SK-N-MC (cell line): ENCODE data around the gene CYB5R4.
A peak's percentile ranks its signal among the peaks of the same experiment; 100 is the strongest.

Experiments used
- DNase-seq: peaks from one replicate; pipeline ENCODE4 v3.0.0-alpha.2; 2011; ENCODE audit warnings: low read depth, low spot score
- H3K27ac ChIP-seq: fragments of 200-600 bp; sonication (generic); 2 replicates; pipeline ENCODE4 v1.5.1; 2016; ENCODE audit warnings: mixed run types
- H3K36me3 ChIP-seq: fragments of 200-600 bp; sonication (generic); 2 replicates; pipeline ENCODE4 v1.6.1; 2017; ENCODE audit warnings: antibody characterized with exemption, low read length, mixed read lengths; ENCODE audit not compliant: insufficient read depth
- H3K4me3 ChIP-seq: fragments of 200-600 bp; sonication (generic); 2 replicates; pipeline ENCODE4 v1.5.1; 2016
- H3K9ac ChIP-seq: fragments of 200-600 bp; sonication (generic); 2 replicates; pipeline ENCODE4 v1.8.0; 2017; ENCODE audit warnings: mixed run types, mixed read lengths; ENCODE audit not compliant: insufficient read length
- H3K9me3 ChIP-seq: fragments of 200-600 bp; sonication (generic); 2 replicates; pipeline ENCODE4 v1.6.1; 2017; ENCODE audit warnings: low read depth, mild to moderate bottlenecking, antibody characterized with exemption, low read length, moderate library complexity, mixed read lengths
- EZH2 ChIP-seq: fragments of 200-600 bp; sonication (generic); IDR thresholded peaks from one replicate; pipeline ENCODE4 v1.6.1; 2017; ENCODE audit warnings: antibody characterized with exemption
- FOXP2 ChIP-seq: optimal IDR thresholded peaks from 2 replicates; pipeline ENCODE3; 2011; ENCODE audit warnings: mild to moderate bottlenecking, moderate library complexity; ENCODE audit not compliant: insufficient read depth; ENCODE audit errors: extremely low read length, control extremely low read depth
- POLR2AphosphoS5 ChIP-seq: IDR thresholded peaks from 2 replicates; pipeline ENCODE4 v1.6.1; 2012; ENCODE audit warnings: mild to moderate bottlenecking, low read depth, low read length, borderline replicate concordance

CYB5R4 gene

GRCh38 chr6:83844170-83844569 lies 15.3 kb upstream of the CYB5R4 start:
- DNase-seq = no peak
- no peaks in the 10 kb centered on the region for H3K9me3 ChIP-seq
- TF ChIP-seq FOXP2 (no peak), POLR2AphosphoS5 (no peak), EZH2 (no peak)
- no peak overlapping the region for H3K4me3 ChIP-seq
- H3K27ac ChIP-seq = no peak overlapping the region
- H3K9ac ChIP-seq = no peak overlapping the region
- H3K36me3 ChIP-seq = no peaks in the 10 kb centered on the region

DNA sequence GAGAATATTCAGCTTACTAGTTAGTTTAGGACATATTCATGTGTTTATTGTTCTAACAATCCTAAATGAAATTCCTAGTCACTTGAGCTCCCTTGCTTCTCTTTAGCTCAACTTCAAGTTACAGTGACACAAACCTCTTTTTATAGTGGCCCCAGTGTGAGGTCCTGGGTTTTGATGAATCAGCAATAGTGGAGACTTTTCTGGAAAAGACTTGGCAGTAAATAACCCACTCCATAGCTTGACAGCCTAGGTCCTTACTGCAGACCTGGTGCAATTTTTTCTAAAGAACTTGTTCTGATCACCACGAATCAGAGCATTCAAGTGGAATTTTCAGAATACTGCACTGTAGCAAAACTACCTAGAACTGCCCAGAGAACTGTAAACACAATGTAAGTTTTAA lies 13.2 kb upstream of the CYB5R4 start:
- Histone ChIP-seq H3K4me3 (no peak overlapping the region), H3K36me3 (no peaks in the 10 kb centered on the region), H3K27ac (no peak overlapping the region), H3K9ac (no peak overlapping the region), H3K9me3 (no peaks in the 10 kb centered on the region)
- DNase-seq = no peak
- TF ChIP-seq EZH2 (no peak), POLR2AphosphoS5 (no peak), FOXP2 (no peak)

DNA sequence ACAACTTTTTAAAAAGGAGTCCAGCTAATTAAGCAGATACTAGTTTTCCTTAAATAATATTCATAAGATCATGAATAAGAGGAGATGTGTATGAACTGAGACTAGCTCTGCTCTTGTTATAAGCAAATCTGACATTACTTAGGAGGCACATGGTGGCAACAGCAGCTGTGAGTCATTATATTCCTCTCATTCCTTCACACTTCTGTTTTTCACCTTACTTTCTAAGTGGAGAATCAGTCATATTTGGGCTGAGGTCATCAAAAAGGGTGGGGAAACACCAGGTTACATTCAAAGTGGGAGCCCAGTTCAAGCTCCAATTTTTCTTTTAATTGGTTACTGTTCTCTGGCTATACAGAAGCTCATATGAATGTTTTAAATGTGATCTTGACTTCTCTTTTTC lies 12.3 kb upstream of the CYB5R4 start:
- TF ChIP-seq POLR2AphosphoS5 (no peak), FOXP2 (no peak)

DNA sequence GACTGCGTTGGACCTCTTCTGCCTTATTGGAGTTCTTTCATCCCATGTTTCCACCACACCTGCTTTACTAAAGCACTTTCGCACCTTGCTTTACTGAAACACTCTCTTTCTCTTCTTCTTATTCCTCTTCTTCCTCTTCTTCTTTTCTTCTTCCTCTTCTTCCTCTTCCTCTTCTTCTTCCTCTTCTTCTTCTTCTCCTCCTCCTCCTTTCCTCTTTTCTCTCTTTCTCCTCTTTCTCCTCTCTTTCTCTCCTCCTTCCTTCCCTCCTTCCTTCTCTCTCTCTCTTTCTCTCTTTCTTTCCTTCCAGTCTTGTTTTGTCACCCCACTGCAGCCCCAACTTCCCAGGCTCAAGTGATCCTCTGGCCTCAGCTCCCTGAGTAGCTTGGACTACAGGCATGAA lies 10.4 kb upstream of the CYB5R4 start:
- Histone ChIP-seq H3K36me3 (no peaks in the 10 kb centered on the region), H3K27ac (no peak overlapping the region), H3K9me3 (no peaks in the 10 kb centered on the region), H3K4me3 (no peak overlapping the region), H3K9ac (no peak overlapping the region)
- TF ChIP-seq FOXP2 (no peak), EZH2 (no peak), POLR2AphosphoS5 (no peak)
- DNase-seq = no peak

More for the DNA sequence above, 12.3 kb upstream of the CYB5R4 start:
- no peak overlapping the region for H3K4me3 ChIP-seq
- H3K27ac ChIP-seq = no peak overlapping the region
- H3K9ac ChIP-seq = no peak overlapping the region
- H3K9me3 ChIP-seq = no peaks in the 10 kb centered on the region
- no peaks in the 10 kb centered on the region for H3K36me3 ChIP-seq
- DNase-seq = no peak

DNA sequence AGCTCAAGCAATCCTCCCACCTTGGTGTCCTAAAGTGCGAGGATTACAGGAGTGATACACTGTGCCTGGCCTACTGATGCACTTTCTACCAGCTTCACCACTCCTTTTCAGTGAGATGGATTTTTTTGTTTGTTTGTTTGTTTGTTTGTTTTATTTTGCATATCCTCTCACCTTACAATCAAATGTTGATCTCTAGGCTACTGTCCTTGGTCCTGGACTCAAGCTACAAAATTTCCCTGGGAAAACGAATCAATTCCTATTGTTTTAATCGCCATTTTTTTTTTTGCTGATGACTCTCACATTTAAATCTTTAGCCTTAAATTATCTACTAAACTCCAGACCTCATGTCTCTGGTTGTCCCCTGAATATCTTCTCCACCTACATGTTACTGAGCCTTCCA lies 9.9 kb upstream of the CYB5R4 start:
- DNase-seq = no peak
- Histone ChIP-seq H3K9me3 (no peaks in the 10 kb centered on the region), H3K4me3 (no peak overlapping the region), H3K36me3 (no peaks in the 10 kb centered on the region), H3K9ac (no peak overlapping the region), H3K27ac (no peak overlapping the region)
- TF ChIP-seq FOXP2 (no peak), EZH2 (no peak), POLR2AphosphoS5 (no peak)

DNA sequence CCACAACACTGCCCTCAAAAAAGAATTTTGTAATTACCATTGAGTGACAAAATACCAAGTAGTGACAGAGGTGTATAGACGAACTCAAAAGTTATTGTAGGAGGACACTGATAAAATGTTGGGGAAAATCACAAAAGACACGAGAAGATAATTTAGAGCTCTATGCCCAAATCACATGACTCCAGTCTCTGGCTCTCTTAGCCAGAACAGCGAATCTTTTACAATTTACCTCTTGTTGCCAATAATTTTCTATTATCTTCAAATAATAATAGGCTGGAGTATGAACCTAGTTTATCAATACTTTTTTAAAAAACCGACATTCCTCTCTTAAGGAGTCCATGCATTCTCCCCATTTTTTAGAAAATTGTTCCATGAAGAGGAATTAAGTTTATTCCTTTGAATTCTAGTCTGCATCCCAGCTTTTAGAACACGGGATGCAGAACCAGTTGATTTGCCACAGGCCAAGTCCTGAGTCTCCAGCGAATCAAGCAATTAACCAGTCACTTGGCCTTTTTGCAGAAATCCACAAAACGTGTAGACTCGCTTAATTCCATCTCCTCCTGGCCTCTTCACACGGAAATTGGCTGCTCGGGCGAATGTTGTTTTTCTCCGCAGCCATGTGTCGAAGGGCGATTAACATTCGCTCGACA lies 6.8 kb upstream of the CYB5R4 start:
- no peaks in the 10 kb centered on the region for H3K36me3 ChIP-seq
- no peak overlapping the region for H3K9ac ChIP-seq
- TF ChIP-seq FOXP2 (no peak), POLR2AphosphoS5 (no peak), EZH2 (no peak)
- H3K27ac ChIP-seq = no peak overlapping the region
- no peak for DNase-seq
- H3K4me3 ChIP-seq = peak overlapping the region; percentile 70
- H3K9me3 ChIP-seq = no peaks in the 10 kb centered on the region

DNA sequence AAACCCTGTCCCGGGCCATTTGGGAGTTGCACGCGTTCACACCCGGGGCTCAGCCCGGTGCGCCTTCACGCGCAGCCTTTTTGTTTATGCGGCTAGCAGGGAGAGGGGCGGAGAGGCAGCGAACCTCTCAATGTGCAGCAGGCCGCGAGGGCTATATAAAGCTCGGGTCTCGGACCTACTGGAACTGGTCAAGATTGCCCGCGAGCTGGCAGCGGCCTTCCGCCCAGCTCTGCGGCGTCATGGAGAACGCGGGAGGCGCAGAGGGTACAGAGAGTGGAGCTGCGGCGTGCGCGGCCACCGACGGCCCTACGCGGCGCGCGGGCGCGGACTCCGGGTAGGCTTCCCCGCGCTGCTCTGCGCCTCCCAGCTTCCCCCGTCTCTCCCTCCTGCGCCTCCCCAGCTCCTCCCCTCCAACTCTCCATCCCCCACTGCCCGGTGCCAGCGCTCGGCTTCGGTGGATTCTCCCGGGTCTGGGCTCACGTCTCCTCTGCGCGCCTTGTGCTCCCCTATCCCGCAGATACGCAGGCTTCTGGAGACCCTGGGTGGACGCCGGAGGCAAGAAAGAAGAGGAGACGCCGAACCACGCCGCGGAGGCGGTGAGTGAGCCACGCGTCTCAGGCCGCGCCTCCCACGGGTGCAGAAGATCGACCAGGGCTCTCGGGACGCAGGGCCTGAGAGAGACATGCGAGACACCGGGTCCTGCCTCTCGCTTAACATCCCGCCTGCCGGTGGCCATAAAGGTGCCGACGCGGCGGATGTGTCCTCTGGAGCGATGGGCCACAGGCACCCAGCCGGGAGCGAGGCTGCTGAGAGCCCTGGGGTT lies 6.1 kb upstream of the CYB5R4 start, which contains the start of gene RIPPLY2:
Gene RIPPLY2, plus strand, starts transcription at position 183 of the 823 bp plus-strand sequence. Its CDS starts 57 bp downstream, at position 240.
- no peak within 1 kb of the TSS for H3K9ac ChIP-seq
- H3K36me3 ChIP-seq = no peaks in the 10 kb centered on the region
- no peak within 1 kb of the TSS for H3K27ac ChIP-seq
- DNase-seq = no peak
- peak within 1 kb of the TSS; percentile 70 for H3K4me3 ChIP-seq
- no peak for TF ChIP-seq POLR2AphosphoS5
- no peak for TF ChIP-seq EZH2
- no peak for TF ChIP-seq FOXP2
- no peaks in the 10 kb centered on the region for H3K9me3 ChIP-seq

- Histone ChIP-seq H3K4me3 (no peak overlapping the region), H3K36me3 (no peaks in the 10 kb centered on the region), H3K9me3 (no peaks in the 10 kb centered on the region), H3K9ac (no peak overlapping the region), H3K27ac (no peak overlapping the region)
- TF ChIP-seq EZH2 (no peak), FOXP2 (no peak), POLR2AphosphoS5 (no peak)
- DNase-seq = no peak
Measured at GRCh38 chr6:83854001-83854501, 5.4 kb upstream of the CYB5R4 start.
